HL-60 (cell line): Measurements from ENCODE around the gene INKA2.
A peak's percentile ranks its signal among the peaks of the same experiment; 100 is the strongest.

Source experiments
- DNase-seq, 2 experiments: peaks; one replicate each; pipeline ENCODE4 v3.0.0-alpha.2; 2010 to 2020; ENCODE audit warnings: low read depth in 1 of 2, low spot score in 1 of 2
- H3K27ac ChIP-seq: fragments of 250-450 bp; sonication (Bioruptor Pico); replicated peaks from 2 replicates; pipeline ENCODE4 v1.5.1; 2020; ENCODE audit warnings: mild to moderate bottlenecking, moderate library complexity
- H3K27me3 ChIP-seq: fragments of 250-450 bp; sonication (Bioruptor Pico); 2 replicates; pipeline ENCODE4 v1.5.1; 2021; ENCODE audit warnings: mild to moderate bottlenecking, moderate library complexity; ENCODE audit not compliant: insufficient read depth, poor library complexity, severe bottlenecking
- H3K4me3 ChIP-seq: replicated peaks from 2 replicates; pipeline ENCODE4 v1.5.1; 2011; ENCODE audit warnings: mild to moderate bottlenecking, control low read depth, low read length; ENCODE audit not compliant: insufficient read depth
- CTCF ChIP-seq: IDR thresholded peaks from one replicate; pipeline ENCODE4 v1.5.1; 2011; ENCODE audit warnings: low read length, control low read depth, inconsistent platforms; ENCODE audit not compliant: insufficient read depth
- GABPA ChIP-seq: IDR thresholded peaks from 2 replicates; pipeline ENCODE4 v1.6.1; 2012; ENCODE audit warnings: low read depth
- POLR2AphosphoS5 ChIP-seq: IDR thresholded peaks from 2 replicates; pipeline ENCODE4 v1.6.1; 2012; ENCODE audit warnings: low read depth
- SPI1 ChIP-seq: IDR thresholded peaks from 2 replicates; pipeline ENCODE4 v1.6.1; 2012; ENCODE audit warnings: low read depth, mild to moderate bottlenecking, borderline replicate concordance
- long read RNA-seq: library from polyadenylated mRNA; unstranded; transcript quantifications from one replicate; pipeline ENCODE4 v2.0.0, GENCODE V29; 2020
- TF ChIP-seq, protein P1 (sequence below): IDR thresholded peaks from 2 replicates; pipeline ENCODE4 v1.6.1; 2012; ENCODE audit warnings: low read depth; ENCODE audit not compliant: insufficient replicate concordance

INKA2 gene
- long read RNA-seq, full-length matches to known transcripts: 1 of 6 reads
- long read RNA-seq, partial matches to known transcripts: 0 of 6 reads
- long read RNA-seq, other reads (novel, unspliced or antisense): 5 of 6 reads

DNA sequence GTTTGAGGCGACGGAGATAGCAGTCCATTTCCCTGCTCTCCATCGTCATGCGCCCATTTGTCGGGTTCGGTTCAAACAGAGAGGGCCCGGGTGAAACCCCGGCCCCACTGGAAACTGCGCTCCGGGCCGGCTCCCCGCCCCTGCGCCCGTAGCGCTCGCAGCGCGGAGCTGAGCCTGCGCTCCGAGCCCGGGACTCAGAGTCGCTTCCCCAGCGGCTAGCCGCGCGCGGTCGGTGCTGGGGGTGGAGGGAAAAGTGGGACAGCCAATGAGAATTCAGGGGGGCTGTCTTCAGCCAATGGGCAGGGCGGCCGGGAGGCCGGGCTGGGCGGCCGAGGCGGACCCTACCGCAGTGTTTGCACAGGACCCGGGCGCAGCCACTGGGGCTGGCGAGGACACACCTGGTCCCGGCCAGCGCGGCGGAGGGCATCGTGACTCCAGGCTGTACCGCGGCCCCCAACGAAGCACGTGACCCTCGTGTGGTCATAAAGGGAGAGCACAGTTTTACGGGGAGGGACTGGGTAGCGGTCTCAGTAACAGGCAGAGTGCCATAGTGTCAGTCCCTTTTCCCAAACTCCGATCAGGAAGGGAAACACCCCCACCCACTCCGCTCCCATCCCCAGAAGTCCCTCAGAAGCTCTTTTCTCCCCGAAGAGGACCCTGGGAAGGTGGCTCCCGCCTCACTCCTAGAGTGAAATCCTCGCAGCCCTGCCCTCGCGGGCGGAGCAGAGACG, at the start of gene INKA2:
Gene INKA2 (minus strand): TSS at position 202 of the 731 bp plus-strand sequence. CDS start 153 bp downstream, at position 49.
- H3K27me3 ChIP-seq: peaks cover 11% of the 10 kb centered on the region
- peak within 1 kb of the TSS; percentile 52 for H3K4me3 ChIP-seq
- TF ChIP-seq CTCF (no peak), SPI1 (no peak), POLR2AphosphoS5 (peak; percentile 46; the same call in 1 of the 2 replicates)
- peak; percentile 80 to 92 for DNase-seq
- peak within 1 kb of the TSS; percentile 32 for H3K27ac ChIP-seq

DNA sequence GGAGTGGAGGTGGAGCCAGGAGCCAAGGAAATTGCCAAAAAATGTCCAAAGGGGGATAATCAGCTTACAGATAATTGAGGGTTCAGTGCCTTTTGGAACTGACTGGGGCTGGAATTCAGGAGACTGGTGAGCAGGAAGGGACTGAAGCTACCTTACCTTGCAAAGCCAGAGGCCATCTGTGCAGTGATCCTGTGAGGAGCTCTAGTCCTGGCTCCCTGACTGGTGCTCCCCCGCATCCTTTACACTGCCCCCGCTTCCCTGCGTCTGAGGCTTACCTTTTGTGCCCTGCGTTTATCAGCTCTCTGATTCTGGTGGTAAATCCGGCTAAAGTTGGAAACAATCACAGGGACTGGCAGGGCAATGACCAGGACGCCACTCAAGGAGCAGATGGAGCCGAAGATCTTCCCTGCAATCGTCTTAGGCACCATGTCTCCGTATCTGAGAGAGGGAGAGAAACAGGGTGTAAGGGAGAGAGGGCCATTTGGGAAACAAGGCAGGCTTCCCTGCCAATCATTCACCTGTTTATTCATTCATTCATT, 47.5 kb upstream of the INKA2 start:
- no peak overlapping the region for H3K27ac ChIP-seq
- TF ChIP-seq, protein P1, sequence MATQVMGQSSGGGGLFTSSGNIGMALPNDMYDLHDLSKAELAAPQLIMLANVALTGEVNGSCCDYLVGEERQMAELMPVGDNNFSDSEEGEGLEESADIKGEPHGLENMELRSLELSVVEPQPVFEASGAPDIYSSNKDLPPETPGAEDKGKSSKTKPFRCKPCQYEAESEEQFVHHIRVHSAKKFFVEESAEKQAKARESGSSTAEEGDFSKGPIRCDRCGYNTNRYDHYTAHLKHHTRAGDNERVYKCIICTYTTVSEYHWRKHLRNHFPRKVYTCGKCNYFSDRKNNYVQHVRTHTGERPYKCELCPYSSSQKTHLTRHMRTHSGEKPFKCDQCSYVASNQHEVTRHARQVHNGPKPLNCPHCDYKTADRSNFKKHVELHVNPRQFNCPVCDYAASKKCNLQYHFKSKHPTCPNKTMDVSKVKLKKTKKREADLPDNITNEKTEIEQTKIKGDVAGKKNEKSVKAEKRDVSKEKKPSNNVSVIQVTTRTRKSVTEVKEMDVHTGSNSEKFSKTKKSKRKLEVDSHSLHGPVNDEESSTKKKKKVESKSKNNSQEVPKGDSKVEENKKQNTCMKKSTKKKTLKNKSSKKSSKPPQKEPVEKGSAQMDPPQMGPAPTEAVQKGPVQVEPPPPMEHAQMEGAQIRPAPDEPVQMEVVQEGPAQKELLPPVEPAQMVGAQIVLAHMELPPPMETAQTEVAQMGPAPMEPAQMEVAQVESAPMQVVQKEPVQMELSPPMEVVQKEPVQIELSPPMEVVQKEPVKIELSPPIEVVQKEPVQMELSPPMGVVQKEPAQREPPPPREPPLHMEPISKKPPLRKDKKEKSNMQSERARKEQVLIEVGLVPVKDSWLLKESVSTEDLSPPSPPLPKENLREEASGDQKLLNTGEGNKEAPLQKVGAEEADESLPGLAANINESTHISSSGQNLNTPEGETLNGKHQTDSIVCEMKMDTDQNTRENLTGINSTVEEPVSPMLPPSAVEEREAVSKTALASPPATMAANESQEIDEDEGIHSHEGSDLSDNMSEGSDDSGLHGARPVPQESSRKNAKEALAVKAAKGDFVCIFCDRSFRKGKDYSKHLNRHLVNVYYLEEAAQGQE: no peak
- TF ChIP-seq POLR2AphosphoS5 (no peak), CTCF (no peak), GABPA (no peak), SPI1 (no peak)
- DNase-seq: no peak
- H3K27me3 ChIP-seq: no peaks in the 10 kb centered on the region
- no peak overlapping the region for H3K4me3 ChIP-seq

DNA sequence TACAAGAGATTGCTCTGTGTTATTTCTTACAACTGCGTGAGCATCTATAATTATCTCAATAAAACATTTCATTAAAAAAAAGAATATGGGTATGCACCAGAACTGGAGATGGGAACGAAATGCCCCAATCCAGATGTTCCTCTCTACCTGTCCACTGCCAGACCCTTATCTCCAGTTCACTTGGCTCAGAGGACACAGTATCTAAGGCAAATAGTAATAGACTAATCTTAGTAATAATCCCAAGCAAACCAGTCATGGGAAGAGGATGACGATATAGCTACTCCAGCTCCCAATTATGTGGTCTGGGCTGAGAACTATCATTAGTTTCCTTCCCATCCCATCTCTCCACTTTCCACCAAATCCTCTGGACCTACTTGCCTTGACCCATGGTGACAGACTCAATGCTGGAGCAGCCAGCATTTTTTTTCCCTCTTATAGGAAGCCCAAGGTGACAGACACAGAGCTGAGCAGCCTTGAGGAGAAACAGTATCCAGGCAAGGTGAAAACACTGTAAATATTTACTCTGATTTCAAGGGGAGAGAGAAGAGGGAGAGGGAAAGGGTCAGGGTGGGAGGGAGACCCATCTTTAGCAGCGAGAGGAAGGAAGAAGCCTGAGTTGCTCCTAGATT, 45.2 kb upstream of the INKA2 start:
- Histone ChIP-seq H3K4me3 (no peak overlapping the region), H3K27me3 (no peaks in the 10 kb centered on the region), H3K27ac (no peak overlapping the region)
- DNase-seq: no peak
- TF ChIP-seq CTCF: no peak
- no peak for TF ChIP-seq SPI1
- TF ChIP-seq, protein P1: no peak
- TF ChIP-seq GABPA: no peak
- TF ChIP-seq POLR2AphosphoS5: no peak
